Panc1 (cell line): ENCODE results near the gene NFKB2. TPM values are rescaled to one million over a fixed set of nuclear protein-coding genes. Genes with fewer than 3 reads are reported as not detected.

Experiments
- ATAC-seq: fragments of 200-7000 bp; cut with Tn5 transposase; 2 replicates; pipeline ENCODE4 v1.9.1; 2020; ENCODE audit warnings: mild to moderate bottlenecking, moderate library complexity
- BruUV-seq: library from RNA; stranded (reverse); fragments of 400-500 nt; replicated peaks from 2 replicates; lab custom pipeline; 2021; lab: Mats Ljungman, UMichigan
- CTCF ChIA-PET: fragments of 300-600 bp; sonication (Branson Sonifier 250); formaldehyde crosslinking; loops from one replicate; lab custom pipeline; 2022; ENCODE audit warnings: antibody characterized with exemption; lab: Charles Lee
- POLR2A ChIA-PET: fragments of 300-600 bp; sonication (Branson Sonifier 250); formaldehyde crosslinking; loops from one replicate; lab custom pipeline; 2022; ENCODE audit warnings: antibody characterized with exemption; lab: Charles Lee
- DNase-seq: peaks from one replicate; pipeline ENCODE4 v3.0.0-alpha.2; 2010; ENCODE audit warnings: low read depth, low spot score
- H3K27ac ChIP-seq: 2 replicates; pipeline ENCODE4 v1.5.1; 2011; ENCODE audit warnings: mild to moderate bottlenecking, low read length, inconsistent platforms
- H3K27me3 ChIP-seq: fragments of 200-500 bp; sonication (Bioruptor generic); 2 replicates; pipeline ENCODE4 v1.6.0; 2014; ENCODE audit warnings: low read length, inconsistent platforms; ENCODE audit not compliant: control insufficient read depth, insufficient read depth
- H3K36me3 ChIP-seq: fragments of 200-500 bp; sonication (Bioruptor generic); 2 replicates; pipeline ENCODE4 v1.5.1; 2014; ENCODE audit warnings: inconsistent platforms, mild to moderate bottlenecking, low read length, moderate library complexity; ENCODE audit not compliant: control insufficient read depth, insufficient read depth
- H3K4me1 ChIP-seq: 2 replicates; pipeline ENCODE4 v1.5.1; 2011; ENCODE audit warnings: inconsistent platforms, mild to moderate bottlenecking, low read length, moderate library complexity; ENCODE audit not compliant: control insufficient read depth, insufficient read depth
- H3K4me3 ChIP-seq, 2 experiments: 2 replicates each; pipeline ENCODE4 v1.5.1; 2011 to 2012; ENCODE audit warnings: low read depth in 2 of 2, low read length in 2 of 2, mild to moderate bottlenecking in 2 of 2, inconsistent platforms in 1 of 2, moderate library complexity in 1 of 2
- H3K9me3 ChIP-seq: fragments of 200-500 bp; sonication (Bioruptor generic); 2 replicates; pipeline ENCODE4 v1.5.1; 2014; ENCODE audit warnings: low read depth, mild to moderate bottlenecking, inconsistent platforms, low read length, moderate library complexity; ENCODE audit not compliant: control insufficient read depth, insufficient read depth
- POLR2AphosphoS5 ChIP-seq: IDR thresholded peaks from 2 replicates; pipeline ENCODE4 v1.6.1; 2012; ENCODE audit warnings: mild to moderate bottlenecking, low read depth, low read length, moderate library complexity
- SIN3A ChIP-seq: IDR thresholded peaks from 2 replicates; pipeline ENCODE4 v1.6.1; 2012; ENCODE audit warnings: low read depth, mild to moderate bottlenecking, low read length, moderate library complexity, borderline replicate concordance; ENCODE audit not compliant: insufficient read depth
- TCF7L2 ChIP-seq: IDR thresholded peaks from 2 replicates; pipeline ENCODE4 v1.6.1; 2011; ENCODE audit warnings: mild to moderate bottlenecking, low read depth, low read length, inconsistent platforms
- in situ Hi-C: cut with HindIII; loops from 2 replicates; pipeline ENCODE4 v1.10.0; 2016; ENCODE audit warnings: low sequenced_read_pairs, low pct_unique_long_range_greater_than_20kb
- intact Hi-C: fragments of 100-400 bp; cut with micrococcal nuclease; formaldehyde crosslinking; loops from one replicate; pipeline ENCODE4 v1.10.0; 2022; ENCODE audit not compliant: unreplicated experiment
- total RNA-seq: library from RNA; stranded (reverse); gene quantifications from one replicate; pipeline ENCODE4 v1.2.1, GENCODE V29; 2021; ENCODE audit not compliant: unreplicated experiment
- TF ChIP-seq, protein P1 (sequence below): fragments of 450-650 bp; IDR thresholded peaks from 2 replicates; pipeline ENCODE4 v1.5.1; 2017; ENCODE audit warnings: mild to moderate bottlenecking
- TF ChIP-seq, protein P2 (sequence below), 2 experiments: IDR thresholded peaks; 2 replicates each; pipeline ENCODE4 v1.6.1; 2011 to 2012; ENCODE audit warnings: low read depth in 2 of 2, control low read depth in 1 of 2, low read length in 1 of 2, mild to moderate bottlenecking in 1 of 2, moderate library complexity in 1 of 2; ENCODE audit not compliant: insufficient read depth in 1 of 2

NFKB2 gene
- total RNA-seq, 1 experiment from 2014 or later = 105 TPM

DNA sequence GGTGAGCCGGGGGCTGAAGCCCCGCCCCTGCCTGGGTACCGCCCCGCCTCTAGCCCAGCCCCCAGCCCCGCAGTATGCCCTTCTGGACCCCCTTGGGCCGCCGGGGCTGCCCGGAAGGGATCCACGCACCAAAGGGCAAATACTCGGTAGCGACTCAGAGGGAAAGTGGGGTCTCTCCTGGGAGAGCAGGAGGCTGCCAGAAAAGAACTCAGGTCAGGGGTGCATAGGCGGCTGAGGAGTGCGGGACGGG, 25.9 kb downstream of the NFKB2 start:
- H3K27ac ChIP-seq = peak overlapping the region; percentile 98

DNA sequence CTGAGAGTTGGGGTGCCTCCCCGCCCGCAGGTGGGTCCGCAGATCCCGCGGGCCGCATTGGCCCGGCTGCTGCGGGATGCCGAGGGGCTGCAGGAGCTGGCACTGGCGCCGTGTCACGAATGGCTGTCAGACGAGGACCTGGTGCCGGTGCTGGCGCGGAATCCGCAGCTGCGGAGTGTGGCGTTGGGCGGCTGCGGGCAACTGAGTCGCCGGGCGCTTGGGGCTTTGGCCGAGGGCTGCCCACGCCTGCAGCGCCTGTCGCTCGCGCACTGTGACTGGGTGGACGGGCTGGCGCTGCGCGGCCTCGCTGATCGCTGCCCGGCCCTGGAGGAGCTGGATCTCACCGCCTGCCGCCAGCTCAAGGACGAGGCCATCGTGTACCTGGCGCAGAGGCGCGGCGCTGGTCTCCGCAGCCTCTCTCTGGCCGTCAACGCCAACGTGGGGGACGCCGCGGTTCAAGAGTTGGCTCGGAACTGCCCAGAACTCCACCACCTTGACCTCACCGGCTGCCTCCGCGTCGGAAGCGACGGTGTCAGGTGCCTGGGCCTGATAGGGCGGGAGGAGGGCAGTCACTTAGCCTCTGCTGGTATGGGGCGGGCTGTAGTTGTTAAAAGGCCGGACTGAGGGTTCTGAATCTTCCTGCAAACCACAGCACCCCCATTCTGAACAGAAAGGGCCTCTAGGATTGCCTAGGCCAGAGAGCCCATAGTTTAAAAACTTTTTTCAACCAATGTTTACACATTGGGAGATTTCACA, 26.4 kb downstream of the NFKB2 start:
- peak; percentile 77; the same call in 1 of the 2 replicates for TF ChIP-seq SIN3A
- TF ChIP-seq, protein P1, sequence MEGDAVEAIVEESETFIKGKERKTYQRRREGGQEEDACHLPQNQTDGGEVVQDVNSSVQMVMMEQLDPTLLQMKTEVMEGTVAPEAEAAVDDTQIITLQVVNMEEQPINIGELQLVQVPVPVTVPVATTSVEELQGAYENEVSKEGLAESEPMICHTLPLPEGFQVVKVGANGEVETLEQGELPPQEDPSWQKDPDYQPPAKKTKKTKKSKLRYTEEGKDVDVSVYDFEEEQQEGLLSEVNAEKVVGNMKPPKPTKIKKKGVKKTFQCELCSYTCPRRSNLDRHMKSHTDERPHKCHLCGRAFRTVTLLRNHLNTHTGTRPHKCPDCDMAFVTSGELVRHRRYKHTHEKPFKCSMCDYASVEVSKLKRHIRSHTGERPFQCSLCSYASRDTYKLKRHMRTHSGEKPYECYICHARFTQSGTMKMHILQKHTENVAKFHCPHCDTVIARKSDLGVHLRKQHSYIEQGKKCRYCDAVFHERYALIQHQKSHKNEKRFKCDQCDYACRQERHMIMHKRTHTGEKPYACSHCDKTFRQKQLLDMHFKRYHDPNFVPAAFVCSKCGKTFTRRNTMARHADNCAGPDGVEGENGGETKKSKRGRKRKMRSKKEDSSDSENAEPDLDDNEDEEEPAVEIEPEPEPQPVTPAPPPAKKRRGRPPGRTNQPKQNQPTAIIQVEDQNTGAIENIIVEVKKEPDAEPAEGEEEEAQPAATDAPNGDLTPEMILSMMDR = no peak
- Histone ChIP-seq H3K4me3 (peak overlapping the region; percentile 91 to 94), H3K4me1 (peaks cover 11% of the 10 kb centered on the region), H3K27me3 (no peaks in the 10 kb centered on the region), H3K36me3 (peaks cover 9% of the 10 kb centered on the region; the same call in 1 of the 2 replicates), H3K9me3 (no peaks in the 10 kb centered on the region), H3K27ac (peak overlapping the region; percentile 98)
- BruUV-seq = no TSS peak
- ATAC-seq (peak; percentile 19), DNase-seq (no peak)
- intact Hi-C loops (no loop called here), in situ Hi-C loops (no loop called here)
- ChIA-PET CTCF (interaction anchor here (0.9 to 2.2 kb wide), 7 partner anchors 10 to 253 kb away, joined by 3 to 16 read pairs (median 7); partner anchors contain the start of gene CUEDC2), POLR2A (interaction anchor here (0.6 kb wide), 1 partner anchor 20 kb away, joined by 3 read pairs; no protein-coding TSS in a partner anchor)

More for the DNA sequence above, 25.9 kb downstream of the NFKB2 start:
- no peak for TF ChIP-seq TCF7L2
- TF ChIP-seq POLR2AphosphoS5 = no peak
- TF ChIP-seq, protein P2, sequence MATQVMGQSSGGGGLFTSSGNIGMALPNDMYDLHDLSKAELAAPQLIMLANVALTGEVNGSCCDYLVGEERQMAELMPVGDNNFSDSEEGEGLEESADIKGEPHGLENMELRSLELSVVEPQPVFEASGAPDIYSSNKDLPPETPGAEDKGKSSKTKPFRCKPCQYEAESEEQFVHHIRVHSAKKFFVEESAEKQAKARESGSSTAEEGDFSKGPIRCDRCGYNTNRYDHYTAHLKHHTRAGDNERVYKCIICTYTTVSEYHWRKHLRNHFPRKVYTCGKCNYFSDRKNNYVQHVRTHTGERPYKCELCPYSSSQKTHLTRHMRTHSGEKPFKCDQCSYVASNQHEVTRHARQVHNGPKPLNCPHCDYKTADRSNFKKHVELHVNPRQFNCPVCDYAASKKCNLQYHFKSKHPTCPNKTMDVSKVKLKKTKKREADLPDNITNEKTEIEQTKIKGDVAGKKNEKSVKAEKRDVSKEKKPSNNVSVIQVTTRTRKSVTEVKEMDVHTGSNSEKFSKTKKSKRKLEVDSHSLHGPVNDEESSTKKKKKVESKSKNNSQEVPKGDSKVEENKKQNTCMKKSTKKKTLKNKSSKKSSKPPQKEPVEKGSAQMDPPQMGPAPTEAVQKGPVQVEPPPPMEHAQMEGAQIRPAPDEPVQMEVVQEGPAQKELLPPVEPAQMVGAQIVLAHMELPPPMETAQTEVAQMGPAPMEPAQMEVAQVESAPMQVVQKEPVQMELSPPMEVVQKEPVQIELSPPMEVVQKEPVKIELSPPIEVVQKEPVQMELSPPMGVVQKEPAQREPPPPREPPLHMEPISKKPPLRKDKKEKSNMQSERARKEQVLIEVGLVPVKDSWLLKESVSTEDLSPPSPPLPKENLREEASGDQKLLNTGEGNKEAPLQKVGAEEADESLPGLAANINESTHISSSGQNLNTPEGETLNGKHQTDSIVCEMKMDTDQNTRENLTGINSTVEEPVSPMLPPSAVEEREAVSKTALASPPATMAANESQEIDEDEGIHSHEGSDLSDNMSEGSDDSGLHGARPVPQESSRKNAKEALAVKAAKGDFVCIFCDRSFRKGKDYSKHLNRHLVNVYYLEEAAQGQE (IDR thresholded peaks at IDR 0.05; ENCODE audit: insufficient read depth in 1 of 2, low read depth in 2 of 2, low read length in 1 of 2) = no peak
- TF ChIP-seq SIN3A = no peak
- TF ChIP-seq, protein P1 = no peak
- Histone ChIP-seq H3K27me3 (no peaks in the 10 kb centered on the region), H3K4me1 (peaks cover 11% of the 10 kb centered on the region), H3K4me3 (peak overlapping the region; percentile 91 to 94), H3K9me3 (no peaks in the 10 kb centered on the region), H3K36me3 (peaks cover 9% of the 10 kb centered on the region; the same call in 1 of the 2 replicates)
- ChIA-PET CTCF (interaction anchor here (0.9 to 2.2 kb wide), 4 partner anchors 11 to 190 kb away, joined by 4 to 16 read pairs (median 7); partner anchors contain the start of gene CUEDC2), POLR2A (no interaction called here)
- in situ Hi-C loops (no loop called here), intact Hi-C loops (no loop called here)
- BruUV-seq = no TSS peak
- DNase-seq (no peak), ATAC-seq (no peak; the same call in 1 of the 2 replicates)
